Glutamatergic neuron (in vitro differentiated cells): ENCODE measurements around the gene EXOC5. TPM values are rescaled to one million over a fixed set of nuclear protein-coding genes. Genes with fewer than 3 reads are reported as not detected.

Experiments used
- DNase-seq: peaks from one replicate; pipeline ENCODE4 v3.0.0; 2022
- H3K27ac Mint-ChIP-seq: one replicate; pipeline ENCODE4 v1.8.0; 2020; ENCODE audit warnings: mild to moderate bottlenecking, mixed read lengths, inconsistent platforms; ENCODE audit not compliant: unreplicated experiment
- H3K27me3 Mint-ChIP-seq: one replicate; pipeline ENCODE4 v1.8.0; 2020; ENCODE audit warnings: mild to moderate bottlenecking, moderate library complexity, mixed read lengths, inconsistent platforms; ENCODE audit not compliant: unreplicated experiment
- H3K36me3 Mint-ChIP-seq: one replicate; pipeline ENCODE4 v1.8.0; 2020; ENCODE audit warnings: mild to moderate bottlenecking, mixed read lengths, inconsistent platforms; ENCODE audit not compliant: unreplicated experiment
- H3K4me1 Mint-ChIP-seq: one replicate; pipeline ENCODE4 v1.8.0; 2020; ENCODE audit warnings: mild to moderate bottlenecking, low read depth, mixed read lengths, inconsistent platforms; ENCODE audit not compliant: unreplicated experiment
- H3K4me3 Mint-ChIP-seq: one replicate; pipeline ENCODE4 v1.8.0; 2020; ENCODE audit warnings: mild to moderate bottlenecking, mixed read lengths, inconsistent platforms; ENCODE audit not compliant: unreplicated experiment
- H3K9me3 Mint-ChIP-seq: one replicate; pipeline ENCODE4 v1.8.0; 2020; ENCODE audit warnings: mild to moderate bottlenecking, moderate library complexity, mixed read lengths, inconsistent platforms; ENCODE audit not compliant: unreplicated experiment
- CTCF ChIP-seq: fragments of 200-600 bp; sonication (generic); IDR thresholded peaks from one replicate; pipeline ENCODE4 v1.5.0; 2021; ENCODE audit not compliant: partially characterized antibody, unreplicated experiment
- total RNA-seq: library from RNA; stranded (reverse); fragmentation: NEBNext Ultra II Directional; extraction: Animal tissue kit (Norgen Biotek cat#: 25700); gene quantifications from one replicate; pipeline ENCODE4 v1.2.1, GENCODE V29; 2021; ENCODE audit not compliant: unreplicated experiment

EXOC5 gene
- total RNA-seq, 1 donor from 2014 or later, result 170 TPM

- Mint-ChIP-seq H3K27ac (no peak overlapping the region), H3K27me3 (no peaks in the 10 kb centered on the region), H3K4me1 (no peaks in the 10 kb centered on the region), H3K9me3 (no peaks in the 10 kb centered on the region), H3K4me3 (no peak overlapping the region), H3K36me3 (no peaks in the 10 kb centered on the region)
- no peak for TF ChIP-seq CTCF
- DNase-seq, result no peak
Observed at GRCh38 chr14:57160333-57160732, 108.4 kb downstream of the EXOC5 start.

GRCh38 chr14:57153286-57153685, 115.4 kb downstream of the EXOC5 start:
- H3K36me3 Mint-ChIP-seq, result no peaks in the 10 kb centered on the region
- no peak overlapping the region for H3K27ac Mint-ChIP-seq
- no peak overlapping the region for H3K4me3 Mint-ChIP-seq

More at GRCh38 chr14:57153286-57153685, 115.4 kb downstream of the EXOC5 start:
- no peak for TF ChIP-seq CTCF
- no peaks in the 10 kb centered on the region for H3K27me3 Mint-ChIP-seq
- no peak for DNase-seq
- no peaks in the 10 kb centered on the region for H3K4me1 Mint-ChIP-seq
- H3K9me3 Mint-ChIP-seq, result no peaks in the 10 kb centered on the region

Other genes with a start within 250 kb of the EXOC5 start
- 91.3 TPM for gene AP5M1, start 66 bp upstream of the EXOC5 start, total RNA-seq
- 21.4 TPM for gene NAA30, start 121.7 kb upstream of the EXOC5 start, total RNA-seq
- gene CCDC198, start 225.0 kb upstream of the EXOC5 start, total RNA-seq, result not detected